HG03442 (cell line): ENCODE results near the gene UBE2A.
A peak's percentile ranks its signal among the peaks of the same experiment; 100 is the strongest.

ENCODE experiments used
- ATAC-seq: cut with Tn5 transposase; IDR thresholded peaks from one replicate; pipeline ENCODE4 v1.9.1; 2021; ENCODE audit warnings: mild to moderate bottlenecking, moderate library complexity; ENCODE audit not compliant: unreplicated experiment

UBE2A gene

GRCh38 chrX:119606280-119607017, 32.1 kb downstream of the UBE2A start, which contains the start of gene NKRF:
Gene NKRF (minus strand): TSS chrX:119606424.
- ATAC-seq: peak; percentile 84

GRCh38 chrX:119607018-119607389, 32.6 kb downstream of the UBE2A start:
- ATAC-seq: no peak

GRCh38 chrX:119614776-119615175, 40.4 kb downstream of the UBE2A start:
- no peak for ATAC-seq

- peak; percentile 56 for ATAC-seq
Measured at GRCh38 chrX:119617517-119618164, 43.3 kb downstream of the UBE2A start.

GRCh38 chrX:119618439-119618838, 44.1 kb downstream of the UBE2A start:
- no peak for ATAC-seq

GRCh38 chrX:119622356-119623232, 48.2 kb downstream of the UBE2A start:
- ATAC-seq: no peak

GRCh38 chrX:119624417-119624816, 50.1 kb downstream of the UBE2A start:
- ATAC-seq: no peak

GRCh38 chrX:119624951-119625668, 50.7 kb downstream of the UBE2A start:
- ATAC-seq: no peak

GRCh38 chrX:119625843-119626242, 51.5 kb downstream of the UBE2A start:
- no peak for ATAC-seq
